Measurements from ENCODE around the gene LRRK1. TPM values are rescaled to one million over a fixed set of nuclear protein-coding genes. Genes with fewer than 3 reads are reported as not detected.
A peak's percentile ranks its signal among the peaks of the same experiment; 100 is the strongest.

The LRRK1 gene
- total and polyA plus RNA-seq, 2 donors = 3.4 to 6.7 TPM

GRCh38 chr15:101081900-101082299 is 162.7 kb downstream of the LRRK1 start:
- no peaks in the 10 kb centered on the region for H3K4me1 ChIP-seq (ENCODE audit: control insufficient read depth in 2 of 2, insufficient read depth in 2 of 2, low read length in 2 of 2)
- no peak for DNase-seq (ENCODE audit: low read depth in 6 of 9, low spot score in 9 of 9)
- 98% methylated on average over 9 of the region's 9 CpGs for WGBS
- H3K9me3 ChIP-seq (ENCODE audit: control insufficient read depth in 2 of 2, insufficient read depth in 1 of 2, low read length in 1 of 2) = no peaks in the 10 kb centered on the region
- no peaks in the 10 kb centered on the region for H3K27me3 ChIP-seq (ENCODE audit: control insufficient read depth in 2 of 2, insufficient read depth in 1 of 2, low read length in 1 of 2)
- H3K27ac ChIP-seq (ENCODE audit: low read depth in 1 of 2, low read length in 1 of 2) = no peak overlapping the region
- no peak overlapping the region for H3K4me3 ChIP-seq (ENCODE audit: low read length in 2 of 2)
- H3K36me3 ChIP-seq (ENCODE audit: control insufficient read depth in 2 of 2, insufficient read depth in 2 of 2, low read length in 1 of 2) = no peaks in the 10 kb centered on the region

DNA sequence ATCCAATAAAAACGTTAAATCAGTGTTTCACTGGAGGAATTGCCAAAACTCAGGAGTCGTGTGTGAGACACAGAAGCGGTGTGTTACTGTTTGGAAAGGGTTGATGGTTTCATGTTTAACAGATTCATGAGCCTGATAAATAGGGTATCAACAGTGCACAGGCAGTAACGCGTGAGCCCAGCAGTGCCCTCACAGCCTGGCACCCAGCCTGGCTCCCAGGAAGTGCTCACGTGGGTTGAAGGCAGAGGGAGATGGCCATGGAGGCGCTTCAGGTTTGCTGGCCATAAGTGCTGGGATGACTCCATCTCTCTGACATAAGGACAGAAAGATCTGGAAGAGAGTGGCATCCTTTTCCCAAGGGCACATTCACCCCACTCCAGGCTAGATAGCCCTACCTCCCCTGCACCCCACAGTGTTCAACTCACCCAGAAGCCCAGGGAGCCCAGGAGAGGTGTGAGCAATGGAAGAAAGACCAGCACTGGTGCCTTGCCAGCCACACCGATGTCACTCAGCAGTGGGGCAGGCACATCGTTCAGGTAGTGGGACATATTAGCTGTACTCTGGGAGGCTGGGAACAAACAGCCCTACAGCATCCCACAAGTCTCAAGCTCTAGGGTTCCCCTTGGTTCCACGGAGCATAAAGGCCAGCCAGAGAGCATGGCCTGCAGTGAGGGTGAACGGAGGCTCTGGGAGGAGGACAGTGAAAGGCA is 164.3 kb downstream of the LRRK1 start:
- peaks cover 0 to 5% of the 10 kb centered on the region in 2 donors for H3K4me1 ChIP-seq (ENCODE audit: control insufficient read depth in 2 of 2, insufficient read depth in 2 of 2, low read length in 2 of 2)
- WGBS = 91% methylated on average over 11 of the region's 11 CpGs
- no peak overlapping the region for H3K4me3 ChIP-seq (ENCODE audit: low read length in 2 of 2)
- peaks cover 0 to under 1% of the 10 kb centered on the region in 2 donors for H3K9me3 ChIP-seq (ENCODE audit: control insufficient read depth in 2 of 2, insufficient read depth in 1 of 2, low read length in 1 of 2)
- H3K36me3 ChIP-seq (ENCODE audit: control insufficient read depth in 2 of 2, insufficient read depth in 2 of 2, low read length in 1 of 2) = no peaks in the 10 kb centered on the region
- DNase-seq (ENCODE audit: low read depth in 6 of 9, low spot score in 9 of 9) = no peak
- no peak overlapping the region for H3K27ac ChIP-seq (ENCODE audit: low read depth in 1 of 2, low read length in 1 of 2)
- H3K27me3 ChIP-seq (ENCODE audit: control insufficient read depth in 2 of 2, insufficient read depth in 1 of 2, low read length in 1 of 2) = no peaks in the 10 kb centered on the region

DNA sequence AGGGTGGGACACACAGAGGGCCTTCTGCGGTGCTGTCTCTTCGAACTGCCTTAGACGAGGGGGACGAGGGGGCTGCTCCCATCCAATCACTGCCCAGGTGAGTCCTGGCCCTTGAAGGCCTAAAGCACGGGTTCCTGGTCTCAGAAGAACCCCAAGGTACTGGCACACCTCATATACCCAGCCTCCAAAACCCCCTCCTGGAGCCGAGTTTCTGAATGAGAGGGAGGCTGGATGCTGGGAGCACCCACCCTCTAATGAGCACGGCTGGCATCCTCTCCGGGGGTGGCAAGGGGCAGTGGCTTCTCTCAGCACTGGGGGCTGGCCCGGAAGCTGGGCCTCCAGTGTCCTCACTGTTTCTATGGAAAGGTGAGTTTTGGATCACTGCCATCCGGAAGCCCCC is 165.6 kb downstream of the LRRK1 start:
- Histone ChIP-seq H3K27ac (ENCODE audit: low read depth in 1 of 2, low read length in 1 of 2) (no peak overlapping the region), H3K27me3 (ENCODE audit: control insufficient read depth in 2 of 2, insufficient read depth in 1 of 2, low read length in 1 of 2) (no peaks in the 10 kb centered on the region), H3K36me3 (ENCODE audit: control insufficient read depth in 2 of 2, insufficient read depth in 2 of 2, low read length in 1 of 2) (no peaks in the 10 kb centered on the region), H3K4me3 (ENCODE audit: low read length in 2 of 2) (no peak overlapping the region), H3K9me3 (ENCODE audit: control insufficient read depth in 2 of 2, insufficient read depth in 1 of 2, low read length in 1 of 2) (peaks cover 0 to 3% of the 10 kb centered on the region in 2 donors), H3K4me1 (ENCODE audit: control insufficient read depth in 2 of 2, insufficient read depth in 2 of 2, low read length in 2 of 2) (peaks cover 0 to 16% of the 10 kb centered on the region in 2 donors)
- DNase-seq (ENCODE audit: low read depth in 6 of 9, low spot score in 9 of 9) = no peak
- 97% methylated on average over 10 of the region's 10 CpGs for WGBS

- peaks cover 0 to 17% of the 10 kb centered on the region in 2 donors for H3K4me1 ChIP-seq (ENCODE audit: control insufficient read depth in 2 of 2, insufficient read depth in 2 of 2, low read length in 2 of 2)
- H3K9me3 ChIP-seq (ENCODE audit: control insufficient read depth in 2 of 2, insufficient read depth in 1 of 2, low read length in 1 of 2) = peaks cover 0 to 8% of the 10 kb centered on the region in 2 donors
- H3K36me3 ChIP-seq (ENCODE audit: control insufficient read depth in 2 of 2, insufficient read depth in 2 of 2, low read length in 1 of 2) = no peaks in the 10 kb centered on the region
- H3K4me3 ChIP-seq (ENCODE audit: low read length in 2 of 2) = no peak overlapping the region
- DNase-seq (ENCODE audit: low read depth in 6 of 9, low spot score in 9 of 9) = no peak
- H3K27me3 ChIP-seq (ENCODE audit: control insufficient read depth in 2 of 2, insufficient read depth in 1 of 2, low read length in 1 of 2) = no peaks in the 10 kb centered on the region
- 98% methylated on average over 10 of the region's 10 CpGs for WGBS
- H3K27ac ChIP-seq (ENCODE audit: low read depth in 1 of 2, low read length in 1 of 2) = no peak overlapping the region
Measured at GRCh38 chr15:101085311-101085700, 166.1 kb downstream of the LRRK1 start.

- no peak overlapping the region for H3K27ac ChIP-seq (ENCODE audit: low read depth in 1 of 2, low read length in 1 of 2)
- H3K4me1 ChIP-seq (ENCODE audit: control insufficient read depth in 2 of 2, insufficient read depth in 2 of 2, low read length in 2 of 2) = peaks cover 0 to 17% of the 10 kb centered on the region in 2 donors
- H3K4me3 ChIP-seq (ENCODE audit: low read length in 2 of 2) = no peak overlapping the region
- DNase-seq (ENCODE audit: low read depth in 6 of 9, low spot score in 9 of 9) = no peak
- H3K36me3 ChIP-seq (ENCODE audit: control insufficient read depth in 2 of 2, insufficient read depth in 2 of 2, low read length in 1 of 2) = no peaks in the 10 kb centered on the region
- H3K27me3 ChIP-seq (ENCODE audit: control insufficient read depth in 2 of 2, insufficient read depth in 1 of 2, low read length in 1 of 2) = no peaks in the 10 kb centered on the region
- 92% methylated on average over 48 of the region's 48 CpGs for WGBS
- H3K9me3 ChIP-seq (ENCODE audit: control insufficient read depth in 2 of 2, insufficient read depth in 1 of 2, low read length in 1 of 2) = peaks cover 0 to 8% of the 10 kb centered on the region in 2 donors
Measured at GRCh38 chr15:101086394-101087171, 167.4 kb downstream of the LRRK1 start.

GRCh38 chr15:101087172-101087769 is 168.1 kb downstream of the LRRK1 start:
- WGBS = 85% methylated on average over 10 of the region's 10 CpGs
- peaks cover 0 to 8% of the 10 kb centered on the region in 2 donors for H3K9me3 ChIP-seq (ENCODE audit: control insufficient read depth in 2 of 2, insufficient read depth in 1 of 2, low read length in 1 of 2)
- no peak for DNase-seq (ENCODE audit: low read depth in 6 of 9, low spot score in 9 of 9)
- H3K4me3 ChIP-seq (ENCODE audit: low read length in 2 of 2) = no peak overlapping the region
- H3K27me3 ChIP-seq (ENCODE audit: control insufficient read depth in 2 of 2, insufficient read depth in 1 of 2, low read length in 1 of 2) = no peaks in the 10 kb centered on the region
- no peaks in the 10 kb centered on the region for H3K36me3 ChIP-seq (ENCODE audit: control insufficient read depth in 2 of 2, insufficient read depth in 2 of 2, low read length in 1 of 2)
- H3K27ac ChIP-seq (ENCODE audit: low read depth in 1 of 2, low read length in 1 of 2) = no peak overlapping the region
- H3K4me1 ChIP-seq (ENCODE audit: control insufficient read depth in 2 of 2, insufficient read depth in 2 of 2, low read length in 2 of 2) = peaks cover 0 to 22% of the 10 kb centered on the region in 2 donors

GRCh38 chr15:101088271-101088670 is 169.1 kb downstream of the LRRK1 start:
- no peak overlapping the region for H3K27ac ChIP-seq (ENCODE audit: low read depth in 1 of 2, low read length in 1 of 2)
- no peaks in the 10 kb centered on the region for H3K27me3 ChIP-seq (ENCODE audit: control insufficient read depth in 2 of 2, insufficient read depth in 1 of 2, low read length in 1 of 2)
- H3K9me3 ChIP-seq (ENCODE audit: control insufficient read depth in 2 of 2, insufficient read depth in 1 of 2, low read length in 1 of 2) = peaks cover 0 to 10% of the 10 kb centered on the region in 2 donors
- no peak overlapping the region for H3K4me3 ChIP-seq (ENCODE audit: low read length in 2 of 2)
- peaks cover 0 to 22% of the 10 kb centered on the region in 2 donors for H3K4me1 ChIP-seq (ENCODE audit: control insufficient read depth in 2 of 2, insufficient read depth in 2 of 2, low read length in 2 of 2)
- no peak for DNase-seq (ENCODE audit: low read depth in 6 of 9, low spot score in 9 of 9)
- H3K36me3 ChIP-seq (ENCODE audit: control insufficient read depth in 2 of 2, insufficient read depth in 2 of 2, low read length in 1 of 2) = no peaks in the 10 kb centered on the region
- WGBS = 63% methylated on average over 6 of the region's 6 CpGs

DNA sequence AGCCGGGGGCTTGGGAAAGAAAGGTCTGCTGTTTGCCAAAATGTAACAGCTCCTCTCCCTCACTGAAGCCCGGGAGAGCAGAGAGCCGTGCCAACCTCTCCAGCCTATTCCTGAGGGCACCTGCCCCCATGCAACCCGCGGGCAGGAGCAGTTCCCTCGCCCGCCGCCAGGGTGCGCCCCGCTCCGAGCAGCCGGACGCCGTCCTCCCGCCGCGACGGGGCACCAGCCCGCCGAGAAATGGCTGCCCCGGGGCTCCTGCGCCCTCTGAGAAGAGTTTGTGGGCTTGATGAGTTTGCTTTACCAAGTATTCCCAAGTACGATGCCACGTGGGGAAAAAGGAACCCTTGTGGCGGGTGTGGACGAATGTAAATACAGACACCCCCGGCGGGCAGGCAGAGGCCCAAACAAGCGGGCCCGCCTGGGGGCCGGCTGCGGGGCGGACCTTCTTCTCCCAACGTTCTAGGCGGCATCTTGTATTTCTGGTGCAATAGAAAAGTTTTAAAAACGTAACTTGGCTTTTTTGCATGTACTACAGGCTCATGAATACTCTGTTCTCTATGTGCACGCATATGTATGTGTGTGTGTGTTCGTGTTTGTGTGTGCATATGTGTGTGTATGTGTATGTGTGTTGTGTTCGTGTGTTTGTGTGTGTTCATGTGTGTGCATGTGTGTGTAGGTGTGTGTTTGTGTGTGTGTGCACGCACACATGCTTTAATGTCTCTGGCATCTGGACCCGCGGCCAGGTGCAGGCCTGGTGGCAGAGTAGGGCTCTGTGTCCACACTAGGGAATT is 169.8 kb downstream of the LRRK1 start:
- no peaks in the 10 kb centered on the region for H3K36me3 ChIP-seq (ENCODE audit: control insufficient read depth in 2 of 2, insufficient read depth in 2 of 2, low read length in 1 of 2)
- WGBS = 38% methylated on average over 42 of the region's 42 CpGs
- H3K27me3 ChIP-seq (ENCODE audit: control insufficient read depth in 2 of 2, insufficient read depth in 1 of 2, low read length in 1 of 2) = no peaks in the 10 kb centered on the region
- peaks cover 0 to 26% of the 10 kb centered on the region in 2 donors for H3K4me1 ChIP-seq (ENCODE audit: control insufficient read depth in 2 of 2, insufficient read depth in 2 of 2, low read length in 2 of 2)
- peak overlapping the region; percentile 8 to 26 for H3K27ac ChIP-seq (ENCODE audit: low read depth in 1 of 2, low read length in 1 of 2)
- H3K9me3 ChIP-seq (ENCODE audit: control insufficient read depth in 2 of 2, insufficient read depth in 1 of 2, low read length in 1 of 2) = peaks cover 0 to 10% of the 10 kb centered on the region in 2 donors
- peak in 6 of 9 donors; percentile 25 to 77 (median 51) for DNase-seq (ENCODE audit: low read depth in 6 of 9, low spot score in 9 of 9)
- H3K4me3 ChIP-seq (ENCODE audit: low read length in 2 of 2) = peak overlapping the region in 1 of 2 donors; percentile 22
